Activated naive CD4-positive, alpha-beta T cell treated with anti-CD3 and anti-CD28 coated beads, Interleukin-2, amount 50 U/mL, for 24 hours (primary cell): Measurements from ENCODE around the gene BATF.

Experiments
- H3K27ac Mint-ChIP-seq: one replicate; pipeline ENCODE4 v1.8.0; 2021; ENCODE audit warnings: mild to moderate bottlenecking, mixed read lengths
- H3K27me3 Mint-ChIP-seq: one replicate; pipeline ENCODE4 v1.8.0; 2021; ENCODE audit warnings: mixed read lengths
- H3K36me3 Mint-ChIP-seq: one replicate; pipeline ENCODE4 v1.8.0; 2021; ENCODE audit warnings: mixed read lengths
- H3K4me1 Mint-ChIP-seq: one replicate; pipeline ENCODE4 v1.8.0; 2021; ENCODE audit warnings: mixed read lengths
- H3K4me3 Mint-ChIP-seq: one replicate; pipeline ENCODE4 v1.8.0; 2021; ENCODE audit warnings: mild to moderate bottlenecking, mixed read lengths
- H3K9me3 Mint-ChIP-seq: one replicate; pipeline ENCODE4 v1.8.0; 2021; ENCODE audit warnings: mixed read lengths

The BATF gene

DNA sequence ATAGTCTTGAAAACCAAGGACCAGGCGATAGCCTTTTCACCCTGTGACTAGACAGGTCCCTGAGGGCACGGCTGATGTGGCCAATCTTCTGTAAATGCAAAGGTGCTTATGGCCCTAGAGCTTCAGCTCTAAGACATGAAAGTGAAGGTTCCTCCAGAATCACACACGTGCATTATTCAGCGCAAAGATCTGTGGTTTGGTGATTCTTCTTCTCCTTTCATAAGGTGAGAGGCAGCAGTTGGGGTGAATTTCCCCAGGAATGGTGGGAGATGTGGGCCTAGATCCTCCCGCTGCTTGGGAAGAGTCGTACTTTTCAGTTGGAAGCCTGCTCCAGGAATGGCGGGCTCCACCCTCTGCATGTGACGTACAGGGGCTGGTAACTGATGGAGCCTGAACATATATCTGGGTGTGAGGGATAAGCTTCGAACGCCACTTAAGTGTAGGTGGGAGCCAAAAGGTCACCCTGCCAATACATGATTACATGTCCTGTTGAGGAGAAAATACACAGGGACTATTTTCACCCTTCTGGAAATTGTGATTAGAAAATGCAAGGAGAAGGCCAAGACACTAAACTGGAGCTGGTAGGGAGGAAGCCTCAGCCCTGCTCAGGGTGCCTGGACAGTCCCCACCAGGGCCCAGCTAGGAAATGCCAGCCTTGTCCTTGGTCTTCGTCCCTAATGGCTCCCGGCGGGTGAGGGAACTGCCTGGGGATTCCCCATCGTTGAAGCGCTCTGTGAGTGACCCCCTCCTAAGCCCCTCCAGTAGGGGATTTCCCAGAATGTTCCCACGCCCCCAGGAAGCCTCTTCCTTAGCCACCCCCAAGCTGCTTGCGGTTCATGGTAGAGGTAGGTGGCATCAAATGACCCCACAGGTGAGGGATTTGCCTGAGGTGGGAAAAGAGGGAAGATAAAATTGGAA lies 17.6 kb downstream of the BATF start:
- H3K4me1 Mint-ChIP-seq: peaks cover 80% of the 10 kb centered on the region
- no peaks in the 10 kb centered on the region for H3K27me3 Mint-ChIP-seq
- H3K36me3 Mint-ChIP-seq: peaks cover 33% of the 10 kb centered on the region
- H3K4me3 Mint-ChIP-seq: peak overlapping the region; percentile 80
- no peaks in the 10 kb centered on the region for H3K9me3 Mint-ChIP-seq
- H3K27ac Mint-ChIP-seq: peak overlapping the region; percentile 98

DNA sequence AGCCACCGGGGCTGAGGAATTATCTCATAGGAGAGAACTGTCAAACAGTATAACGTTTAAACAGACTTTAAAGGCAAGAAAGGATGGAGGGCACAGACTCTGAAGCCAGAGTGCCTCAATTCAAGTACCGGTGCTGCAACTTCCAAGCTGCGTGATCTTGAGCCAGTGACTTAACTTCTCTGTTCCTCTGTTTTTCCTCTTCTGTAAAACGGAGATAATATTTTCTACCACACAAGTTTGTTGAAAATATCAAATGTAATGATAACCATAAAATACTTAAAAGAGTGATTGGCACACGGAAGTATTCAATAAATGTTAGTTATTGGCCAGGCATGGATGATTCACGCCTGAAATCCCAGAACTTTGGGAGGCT lies 18.2 kb downstream of the BATF start:
- Mint-ChIP-seq H3K4me3 (peak overlapping the region; percentile 80), H3K4me1 (peaks cover 75% of the 10 kb centered on the region), H3K27me3 (no peaks in the 10 kb centered on the region), H3K9me3 (no peaks in the 10 kb centered on the region), H3K36me3 (peaks cover 32% of the 10 kb centered on the region), H3K27ac (peak overlapping the region; percentile 98)

GRCh38 chr14:75542588-75543091 lies 20.4 kb downstream of the BATF start:
- H3K9me3 Mint-ChIP-seq: no peaks in the 10 kb centered on the region

DNA sequence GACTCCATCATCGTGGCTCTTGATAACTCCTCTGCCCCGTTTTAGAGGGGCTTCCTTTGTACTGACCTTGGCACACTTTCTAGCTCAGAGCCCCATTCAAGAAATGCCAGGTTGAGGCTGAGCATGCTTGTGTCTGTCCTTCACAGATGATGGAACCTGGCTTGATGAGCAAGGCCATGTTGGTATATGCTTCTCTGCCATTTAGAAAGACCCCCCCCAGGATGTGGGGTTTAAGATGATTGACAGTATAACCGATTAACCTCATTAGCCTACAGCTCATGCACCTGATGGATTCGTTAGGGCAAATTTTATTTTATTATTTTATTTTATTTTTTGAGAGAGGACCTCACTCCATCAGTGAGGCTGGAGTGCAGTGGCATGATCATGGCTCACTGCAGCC lies 21.0 kb downstream of the BATF start:
- Mint-ChIP-seq H3K27me3 (no peaks in the 10 kb centered on the region), H3K36me3 (peaks cover 27% of the 10 kb centered on the region), H3K4me3 (peak overlapping the region; percentile 79), H3K9me3 (no peaks in the 10 kb centered on the region), H3K4me1 (peaks cover 63% of the 10 kb centered on the region), H3K27ac (peak overlapping the region; percentile 97)

More at GRCh38 chr14:75542588-75543091, 20.4 kb downstream of the BATF start:
- Mint-ChIP-seq H3K4me1 (peaks cover 61% of the 10 kb centered on the region), H3K4me3 (peak overlapping the region; percentile 79), H3K27ac (peak overlapping the region; percentile 97), H3K36me3 (peaks cover 26% of the 10 kb centered on the region), H3K27me3 (no peaks in the 10 kb centered on the region)

DNA sequence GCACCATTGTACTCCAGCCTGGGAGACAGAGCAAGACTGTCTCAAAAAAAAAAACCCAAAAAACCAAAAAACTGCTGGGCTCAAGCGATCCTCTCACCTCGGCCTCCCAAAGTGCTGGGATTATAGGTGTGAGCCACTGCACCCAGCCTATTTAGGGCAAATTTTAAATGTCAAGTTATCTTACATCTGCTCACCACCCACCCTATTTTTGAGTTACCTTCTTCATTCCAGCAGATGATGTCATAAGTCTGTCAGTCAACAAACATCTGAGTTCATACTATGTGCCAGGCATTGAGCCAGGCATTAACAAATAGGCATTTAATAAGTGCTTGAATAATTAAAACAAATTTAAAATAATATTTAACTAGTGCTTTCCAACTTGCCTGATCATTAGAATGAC lies 21.5 kb downstream of the BATF start:
- peaks cover 63% of the 10 kb centered on the region for H3K4me1 Mint-ChIP-seq

DNA sequence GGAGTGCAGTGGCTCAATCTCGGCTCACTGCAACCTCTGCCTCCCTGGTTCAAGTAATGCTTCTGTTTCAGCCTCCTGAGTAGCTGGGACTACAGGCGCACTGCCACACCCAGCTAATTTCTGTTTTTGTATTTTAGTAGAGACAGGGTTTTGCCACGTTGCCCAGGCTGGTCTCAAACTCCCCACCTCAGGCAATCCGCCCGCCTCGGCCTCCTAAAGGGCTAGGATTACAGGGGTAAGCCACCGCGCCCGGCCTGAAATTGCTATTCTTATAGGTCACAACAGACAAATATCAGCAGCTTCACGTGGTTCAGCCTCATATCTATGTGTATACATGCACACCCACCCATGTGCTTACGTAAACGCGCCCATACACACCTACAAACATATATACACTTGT lies 23.6 kb downstream of the BATF start:
- H3K27me3 Mint-ChIP-seq: no peaks in the 10 kb centered on the region
- peaks cover 22% of the 10 kb centered on the region for H3K36me3 Mint-ChIP-seq
- H3K27ac Mint-ChIP-seq: no peak overlapping the region
- peaks cover 58% of the 10 kb centered on the region for H3K4me1 Mint-ChIP-seq
- H3K4me3 Mint-ChIP-seq: peak overlapping the region; percentile 26
- no peaks in the 10 kb centered on the region for H3K9me3 Mint-ChIP-seq

More for the DNA sequence above, 21.5 kb downstream of the BATF start:
- Mint-ChIP-seq H3K4me3 (peak overlapping the region; percentile 42), H3K9me3 (no peaks in the 10 kb centered on the region), H3K27ac (peak overlapping the region; percentile 86), H3K36me3 (peaks cover 29% of the 10 kb centered on the region), H3K27me3 (no peaks in the 10 kb centered on the region)

DNA sequence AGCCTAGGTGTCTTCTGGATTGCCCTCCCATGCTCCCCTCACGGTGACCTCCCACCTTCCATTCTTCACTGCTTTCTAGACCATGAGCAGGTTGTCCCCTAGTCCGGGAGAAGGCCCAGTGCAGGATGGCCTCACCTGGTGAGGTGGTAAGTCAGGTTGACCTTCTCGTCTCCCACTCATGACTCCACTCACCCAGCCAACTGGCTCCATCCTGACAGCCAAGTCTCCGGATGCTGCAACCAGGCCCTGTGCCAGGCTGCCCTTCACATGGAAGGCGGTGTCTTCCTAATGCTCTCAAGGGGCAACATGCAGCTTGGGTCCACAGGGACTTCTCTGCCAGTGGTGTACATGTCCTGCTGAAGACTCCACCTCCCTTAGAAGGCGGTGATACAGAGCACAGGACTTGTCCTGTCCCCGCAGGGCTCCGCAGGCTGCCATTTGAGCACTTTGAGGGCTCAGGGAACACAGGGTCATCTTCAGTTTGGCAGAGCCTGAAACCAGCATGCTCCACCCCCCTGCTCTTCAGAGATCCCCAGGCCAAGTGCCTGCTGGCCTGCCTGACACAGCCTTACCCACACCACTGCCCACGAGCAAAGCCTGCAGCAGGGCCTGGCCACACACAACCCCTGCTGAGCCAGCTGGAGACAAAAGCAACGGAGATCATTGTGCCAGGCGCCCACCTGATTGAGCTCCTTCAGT lies 25.4 kb downstream of the BATF start:
- Mint-ChIP-seq H3K36me3 (peaks cover 16% of the 10 kb centered on the region), H3K9me3 (no peaks in the 10 kb centered on the region), H3K4me3 (no peak overlapping the region), H3K27me3 (no peaks in the 10 kb centered on the region), H3K27ac (no peak overlapping the region), H3K4me1 (peaks cover 40% of the 10 kb centered on the region)

DNA sequence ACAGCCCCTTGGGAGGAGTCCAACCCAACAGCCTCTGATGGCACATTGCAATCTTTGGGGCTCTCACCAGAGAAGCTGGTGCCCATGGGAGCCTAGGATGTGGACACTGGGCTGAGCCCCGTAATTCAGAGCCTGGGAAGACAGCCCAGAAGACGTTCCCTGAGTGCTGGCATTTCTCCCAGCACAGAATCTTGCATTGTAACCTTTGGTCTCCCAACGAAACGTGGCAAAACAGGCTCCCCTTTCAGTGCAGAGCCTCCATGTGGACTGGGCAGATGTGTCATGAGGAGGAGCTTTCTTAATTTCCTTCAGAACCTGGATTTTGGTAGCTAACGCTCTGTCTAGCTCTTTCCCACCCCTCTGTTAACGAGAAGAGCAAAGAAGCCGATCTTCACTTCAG lies 26.3 kb downstream of the BATF start:
- peak overlapping the region; percentile 68 for H3K27ac Mint-ChIP-seq
- no peaks in the 10 kb centered on the region for H3K9me3 Mint-ChIP-seq
- H3K4me1 Mint-ChIP-seq: peaks cover 33% of the 10 kb centered on the region
- H3K27me3 Mint-ChIP-seq: no peaks in the 10 kb centered on the region
- H3K36me3 Mint-ChIP-seq: peaks cover 16% of the 10 kb centered on the region
- H3K4me3 Mint-ChIP-seq: no peak overlapping the region

GRCh38 chr14:75549169-75549568 lies 26.9 kb downstream of the BATF start:
- H3K9me3 Mint-ChIP-seq: no peaks in the 10 kb centered on the region
- H3K4me1 Mint-ChIP-seq: peaks cover 30% of the 10 kb centered on the region
- peak overlapping the region; percentile 57 for H3K4me3 Mint-ChIP-seq
- H3K27me3 Mint-ChIP-seq: no peaks in the 10 kb centered on the region
- H3K27ac Mint-ChIP-seq: peak overlapping the region; percentile 69
- H3K36me3 Mint-ChIP-seq: peaks cover 16% of the 10 kb centered on the region

- no peaks in the 10 kb centered on the region for H3K27me3 Mint-ChIP-seq
- H3K36me3 Mint-ChIP-seq: peaks cover 17% of the 10 kb centered on the region
- H3K4me3 Mint-ChIP-seq: no peak overlapping the region
These were observed 28.8 kb downstream of the BATF start for GRCh38 chr14:75551021-75551420.

GRCh38 chr14:75553157-75553556 lies 30.9 kb downstream of the BATF start:
- Mint-ChIP-seq H3K27me3 (no peaks in the 10 kb centered on the region), H3K4me3 (no peak overlapping the region), H3K4me1 (peaks cover 30% of the 10 kb centered on the region), H3K9me3 (no peaks in the 10 kb centered on the region), H3K27ac (no peak overlapping the region), H3K36me3 (peaks cover 8% of the 10 kb centered on the region)

More at GRCh38 chr14:75551021-75551420, 28.8 kb downstream of the BATF start:
- peaks cover 28% of the 10 kb centered on the region for H3K4me1 Mint-ChIP-seq
- H3K27ac Mint-ChIP-seq: no peak overlapping the region
- H3K9me3 Mint-ChIP-seq: no peaks in the 10 kb centered on the region

GRCh38 chr14:75553761-75554364 lies 31.6 kb downstream of the BATF start:
- Mint-ChIP-seq H3K4me3 (no peak overlapping the region), H3K36me3 (peaks cover 5% of the 10 kb centered on the region), H3K4me1 (peaks cover 23% of the 10 kb centered on the region), H3K27ac (no peak overlapping the region), H3K27me3 (no peaks in the 10 kb centered on the region), H3K9me3 (no peaks in the 10 kb centered on the region)

DNA sequence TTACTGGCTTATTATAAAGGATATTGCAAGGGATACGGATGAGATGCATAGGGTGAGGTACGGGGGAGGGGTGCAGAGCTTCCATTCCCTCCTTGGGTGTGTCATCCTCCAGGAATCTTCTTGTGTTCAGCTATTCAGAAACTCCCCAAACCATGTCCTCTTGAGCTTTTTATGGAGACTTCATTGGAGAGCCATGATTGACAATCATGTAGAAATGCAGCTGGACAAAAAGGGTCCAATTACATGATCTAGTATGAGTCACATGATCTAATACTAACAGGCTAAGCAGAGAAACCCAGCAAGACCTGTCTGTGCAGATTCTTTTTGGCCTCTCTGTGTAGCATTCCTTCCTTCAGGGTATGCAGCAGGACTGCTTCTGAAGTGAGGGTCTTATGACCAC lies 32.2 kb downstream of the BATF start:
- no peaks in the 10 kb centered on the region for H3K9me3 Mint-ChIP-seq
- H3K4me3 Mint-ChIP-seq: no peak overlapping the region
- H3K27ac Mint-ChIP-seq: no peak overlapping the region
- H3K36me3 Mint-ChIP-seq: peaks cover 5% of the 10 kb centered on the region
- H3K4me1 Mint-ChIP-seq: peaks cover 21% of the 10 kb centered on the region
- no peaks in the 10 kb centered on the region for H3K27me3 Mint-ChIP-seq

GRCh38 chr14:75558440-75558839 lies 36.2 kb downstream of the BATF start:
- peaks cover 2% of the 10 kb centered on the region for H3K36me3 Mint-ChIP-seq
- H3K4me1 Mint-ChIP-seq: peaks cover 44% of the 10 kb centered on the region
- H3K9me3 Mint-ChIP-seq: no peaks in the 10 kb centered on the region
- H3K27me3 Mint-ChIP-seq: no peaks in the 10 kb centered on the region
- no peak overlapping the region for H3K4me3 Mint-ChIP-seq
- H3K27ac Mint-ChIP-seq: peak overlapping the region; percentile 89

GRCh38 chr14:75559045-75559444 lies 36.8 kb downstream of the BATF start:
- Mint-ChIP-seq H3K27ac (peak overlapping the region; percentile 98), H3K9me3 (no peaks in the 10 kb centered on the region), H3K4me1 (peaks cover 45% of the 10 kb centered on the region), H3K4me3 (peak overlapping the region; percentile 57), H3K27me3 (no peaks in the 10 kb centered on the region), H3K36me3 (peaks cover 2% of the 10 kb centered on the region)
